Renal cortical epithelial cell (primary cell): ENCODE data around the gene METTL3. TPM values are rescaled to one million over a fixed set of nuclear protein-coding genes. Genes with fewer than 3 reads are reported as not detected.
A peak's percentile ranks its signal among the peaks of the same experiment; 100 is the strongest.

Experiments used
- DNase-seq: peaks from one replicate; pipeline ENCODE4 v3.0.0-alpha.2; 2011; ENCODE audit warnings: low read depth
- total RNA-seq: library from RNA; depleted of rRNA; stranded (reverse); fragments of >200 nt; gene quantifications from 2 replicates; pipeline ENCODE4 v1.2.3, GENCODE V29; 2014

Gene METTL3
- total RNA-seq, 1 donor from 2014 or later, result 51.3 TPM

DNA sequence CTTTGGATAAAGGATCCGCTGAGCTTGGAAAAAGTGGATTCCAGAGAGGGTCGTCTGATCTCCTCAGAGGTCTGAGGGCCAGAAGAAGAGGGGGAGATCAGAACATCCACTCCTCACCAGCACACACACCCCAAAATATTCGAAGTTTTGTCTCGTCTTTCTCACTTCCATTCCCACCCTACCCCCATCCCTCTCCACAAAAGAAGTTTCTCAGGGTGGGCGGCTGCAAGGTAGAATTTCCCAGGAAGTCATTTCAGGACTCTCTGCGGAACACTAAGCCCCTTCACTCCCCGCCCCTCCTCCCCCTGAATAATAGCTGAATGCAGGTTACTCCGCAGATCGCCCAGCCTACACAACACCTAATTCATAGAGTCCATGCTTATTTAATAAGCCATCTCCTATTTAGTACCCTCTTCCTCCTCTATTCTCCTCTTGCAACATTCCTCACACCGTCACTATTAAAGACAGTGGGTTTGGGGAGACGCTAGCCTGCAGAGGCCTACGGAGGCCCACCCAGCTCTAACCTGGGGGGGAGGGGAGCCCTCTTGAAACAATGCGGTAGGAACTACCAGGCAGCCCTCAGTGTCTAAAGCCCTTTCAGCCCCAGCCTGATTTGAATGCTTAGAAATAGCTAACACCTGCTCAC lies 15.7 kb upstream of the METTL3 start:
- no peak for DNase-seq

DNA sequence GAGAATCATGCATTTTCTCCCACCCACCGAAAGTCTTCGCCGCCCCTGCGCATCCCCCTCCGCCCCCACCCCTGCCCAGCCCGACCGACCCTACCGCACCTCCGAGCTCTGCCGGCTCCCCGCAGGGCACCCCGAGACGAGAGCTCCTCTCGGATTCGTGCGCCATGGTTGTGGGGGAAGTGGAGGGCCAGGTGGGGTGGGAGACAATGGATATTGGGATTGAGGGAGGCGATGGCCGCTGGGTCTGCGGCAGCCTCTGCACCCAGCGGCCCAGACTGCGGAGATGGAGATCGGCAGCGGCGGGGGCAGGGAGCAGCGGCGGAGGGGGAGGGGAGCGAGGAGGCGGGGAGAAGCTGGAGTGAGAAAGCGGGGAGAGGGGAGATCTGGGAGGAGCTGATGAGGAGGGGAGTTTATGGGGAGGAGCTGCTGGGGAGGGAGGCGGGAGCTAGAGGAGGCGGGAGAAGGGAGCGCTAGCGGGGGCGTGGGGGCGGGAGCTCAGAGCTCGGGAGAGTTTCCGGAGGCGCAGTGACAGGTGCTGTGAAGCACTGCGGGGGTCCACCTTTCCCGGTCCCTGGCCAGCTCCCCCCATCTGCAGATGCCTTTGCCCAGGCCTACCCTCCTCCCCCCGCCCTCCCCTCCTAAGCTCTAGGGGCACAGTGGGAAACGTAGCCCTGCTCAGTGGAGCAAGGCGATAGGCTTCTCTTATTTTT lies 15.0 kb upstream of the METTL3 start, which contains the start of gene SALL2:
Gene SALL2, minus strand, starts transcription at position 385 of the 710 bp plus-strand sequence. Its CDS starts 219 bp downstream, at position 166.
- peak; percentile 69 for DNase-seq

DNA sequence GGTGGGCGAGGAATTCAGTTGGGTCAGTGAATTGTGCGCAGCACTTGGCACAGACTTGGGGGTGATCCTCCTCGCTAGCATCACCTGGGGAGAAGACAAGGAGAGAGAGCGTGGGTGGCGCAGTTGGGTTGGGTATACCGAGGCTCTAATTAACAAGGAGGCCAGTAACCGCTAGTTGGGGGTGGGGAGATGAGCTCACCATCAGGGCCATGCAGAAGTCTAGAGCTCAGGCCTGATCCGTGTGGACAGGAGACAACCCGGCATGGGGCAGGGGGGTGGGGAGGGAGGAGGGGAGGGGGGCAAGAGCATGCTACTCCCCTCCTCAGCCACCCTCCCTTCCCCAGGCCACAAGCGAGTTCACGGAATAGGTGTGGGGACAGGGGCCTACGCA lies 14.4 kb upstream of the METTL3 start:
- peak; percentile 14 for DNase-seq

DNA sequence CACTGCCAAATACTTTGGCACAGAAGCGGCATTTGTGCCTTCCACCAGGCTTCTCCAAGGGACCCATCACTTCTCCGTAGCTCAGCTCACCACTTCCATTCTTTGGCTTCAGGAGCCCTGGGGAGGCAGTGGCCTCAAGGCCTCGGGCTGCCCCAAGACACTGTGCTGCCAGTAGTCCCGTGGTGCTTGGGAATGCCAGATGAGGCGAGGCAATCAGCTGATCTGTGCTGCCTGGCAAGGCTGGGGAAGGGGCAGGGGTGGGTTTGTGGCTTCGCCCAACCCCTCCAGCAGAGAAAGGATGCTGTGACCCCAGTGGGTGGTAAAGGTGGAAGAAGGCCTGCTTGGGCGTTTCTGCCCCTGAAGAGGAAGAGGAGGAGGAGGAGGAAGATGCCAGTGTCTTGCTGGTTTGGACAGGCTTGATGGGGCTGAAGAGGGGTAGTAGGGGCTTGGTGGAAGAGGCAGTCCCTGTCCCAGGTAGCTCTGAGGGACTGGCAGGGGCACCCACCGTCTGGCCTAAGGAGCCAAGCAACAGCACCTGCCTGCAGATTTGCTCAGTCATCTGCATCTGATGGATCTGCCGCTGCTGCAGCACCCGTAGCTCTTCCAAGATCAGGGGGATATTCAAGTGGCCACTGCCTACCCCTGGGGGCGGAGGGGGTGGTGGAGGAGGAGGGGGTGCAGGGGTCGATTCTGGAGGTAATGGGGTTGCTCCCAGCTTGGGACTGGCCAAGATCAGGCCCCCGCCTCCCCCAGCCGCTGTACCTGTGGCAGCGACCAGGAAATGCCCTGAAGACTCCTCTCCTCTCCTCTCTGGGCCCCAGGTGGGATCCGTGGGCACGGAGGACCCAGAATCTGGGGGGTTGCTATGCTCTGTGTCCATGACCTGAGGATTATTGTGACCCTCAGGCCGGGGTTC lies 13.7 kb upstream of the METTL3 start:
- no peak for DNase-seq

DNA sequence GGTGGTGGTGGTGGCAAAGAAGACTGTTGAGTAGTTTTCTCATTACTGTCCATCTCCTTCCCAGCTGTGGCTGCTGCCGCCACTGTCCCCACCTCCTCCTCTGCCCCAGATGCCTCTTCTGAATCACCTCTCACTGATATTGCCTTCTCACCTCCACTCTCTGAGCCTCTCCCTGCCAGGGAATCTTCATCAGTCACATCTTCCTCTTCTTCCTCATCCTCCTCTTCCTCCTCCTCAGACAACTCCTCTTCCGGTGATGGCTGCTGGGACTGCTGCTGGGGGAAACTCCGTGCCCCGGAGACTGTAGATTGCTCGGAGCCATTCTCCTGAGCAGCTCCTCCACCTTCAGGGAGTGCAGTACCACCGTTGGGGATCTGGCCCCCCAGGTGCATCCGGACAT lies 12.1 kb upstream of the METTL3 start:
- no peak for DNase-seq

DNA sequence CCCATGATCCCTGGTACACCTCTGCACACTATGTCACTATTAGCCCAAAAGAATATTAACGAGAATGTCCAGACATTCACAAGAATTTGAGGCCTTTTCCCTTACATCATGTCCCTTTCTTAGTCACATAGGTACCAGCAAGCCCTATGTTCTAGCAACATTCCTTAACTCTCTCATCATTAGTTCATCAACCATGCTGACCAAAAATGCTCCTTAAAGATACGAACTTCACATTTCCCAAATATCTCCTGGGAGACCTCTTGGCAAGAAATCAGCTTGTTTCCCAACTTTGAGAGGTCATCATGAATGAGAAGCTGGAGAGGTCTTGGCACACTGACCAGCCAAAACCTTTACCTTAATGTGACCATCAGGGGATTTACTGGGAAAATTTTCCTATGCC lies 10.4 kb upstream of the METTL3 start:
- peak; percentile 65 for DNase-seq

DNA sequence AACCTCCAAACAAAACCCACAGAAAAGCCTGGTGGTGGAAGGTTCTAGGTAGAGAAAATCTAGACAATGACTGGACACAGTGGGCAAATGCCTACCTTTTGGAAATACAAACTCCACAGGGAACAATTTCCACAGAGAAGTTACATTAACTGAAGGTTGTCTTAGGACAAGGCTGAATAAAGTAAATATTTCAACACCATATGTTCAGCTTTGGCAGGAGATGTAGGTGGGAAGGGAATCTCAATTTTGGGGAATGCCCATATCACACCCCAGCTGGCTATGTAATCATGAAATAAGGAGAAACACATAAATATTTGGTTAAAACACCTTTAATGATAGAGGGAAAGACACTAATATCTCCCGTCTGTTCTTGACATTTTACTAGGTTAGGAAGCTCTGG lies 9.6 kb upstream of the METTL3 start:
- no peak for DNase-seq

DNA sequence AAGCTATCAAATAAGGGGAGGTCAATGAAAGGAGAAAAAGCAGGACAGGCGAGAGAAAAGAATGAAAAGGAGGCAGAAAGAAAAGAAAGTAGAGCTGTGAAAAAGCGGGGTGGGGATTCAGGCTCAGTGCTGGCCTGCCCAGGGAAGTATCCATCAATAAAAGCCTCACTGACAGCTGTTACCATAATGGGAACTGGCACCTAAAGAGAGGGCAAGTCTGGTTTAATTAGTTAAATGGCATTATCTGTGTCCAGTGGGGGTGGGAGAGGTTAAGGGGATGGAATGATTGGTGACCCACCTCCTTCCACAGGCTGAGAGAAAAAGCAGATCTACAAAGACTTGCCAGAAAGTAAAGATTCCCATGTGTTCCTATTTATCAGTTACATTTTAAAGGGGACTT lies 7.6 kb upstream of the METTL3 start:
- DNase-seq, result no peak

DNA sequence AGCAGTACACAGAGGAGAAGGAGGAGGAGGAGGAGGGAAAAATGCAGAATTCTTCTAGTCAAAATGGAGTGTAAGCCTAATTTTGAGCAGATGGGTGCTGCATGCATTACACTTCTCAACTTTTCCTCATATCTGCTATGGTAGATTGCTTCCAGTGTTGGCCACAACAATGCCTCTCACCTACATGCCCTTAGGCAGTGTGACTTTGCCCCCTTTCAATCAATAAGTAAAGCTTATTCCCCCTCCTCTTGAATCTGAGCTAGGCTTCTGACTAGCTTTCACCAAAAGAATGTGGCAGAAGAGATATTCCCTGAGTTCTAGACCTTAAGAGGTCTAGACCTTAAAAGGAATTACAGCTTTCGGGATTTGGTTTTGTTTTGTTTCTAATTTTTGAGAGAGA lies 3.2 kb upstream of the METTL3 start:
- DNase-seq, result no peak

DNA sequence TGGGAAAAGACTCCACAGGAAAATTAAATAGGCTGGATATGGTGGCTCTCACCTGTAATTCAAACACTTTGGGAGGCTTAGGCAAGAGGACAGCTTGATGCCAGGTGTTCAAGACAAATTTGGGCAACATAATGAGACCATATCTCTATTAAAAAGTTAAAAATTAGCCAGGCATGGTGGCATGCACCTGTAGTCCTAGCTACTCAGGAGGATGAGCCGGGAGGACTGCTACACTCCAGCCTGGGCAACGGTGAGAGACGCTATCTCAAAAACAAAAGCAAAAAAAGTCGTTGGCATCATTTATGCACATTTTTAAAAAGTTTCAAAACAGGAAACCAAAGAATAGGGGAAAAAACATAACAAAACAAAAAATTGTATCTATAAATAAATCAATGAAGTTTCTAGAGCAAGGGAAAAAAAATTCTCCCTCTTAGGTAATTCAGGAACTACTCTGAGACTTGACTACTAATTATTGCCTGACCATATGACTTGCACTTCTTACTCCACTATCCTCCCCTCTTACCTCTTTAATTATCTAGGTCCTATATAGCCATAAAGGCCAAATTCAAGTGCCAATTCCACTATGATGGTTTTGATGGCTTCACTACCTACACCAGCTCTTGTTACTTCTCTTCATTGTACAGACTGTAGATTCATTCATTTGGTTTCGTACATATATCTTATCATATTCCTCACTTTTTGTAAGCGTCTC lies 1.6 kb downstream of the METTL3 start:
- DNase-seq, result no peak

DNA sequence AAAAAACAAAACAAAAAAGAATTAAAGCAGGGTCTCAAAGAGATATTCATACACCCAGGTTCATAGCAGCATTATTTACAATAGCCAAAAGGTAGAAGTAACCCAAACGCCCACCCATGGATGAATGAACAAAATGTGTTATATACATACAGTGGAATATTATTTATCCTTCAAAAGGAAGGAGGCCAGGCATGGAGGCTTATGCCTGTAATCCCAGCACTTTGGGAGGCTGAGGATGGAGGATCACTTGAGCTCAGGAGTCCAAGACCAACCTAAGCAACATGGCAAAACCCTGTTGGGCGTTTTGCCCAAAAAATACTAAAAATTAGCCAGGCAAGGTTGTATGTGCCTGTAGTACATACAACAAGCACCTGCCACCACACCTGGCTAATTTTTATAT lies 4.6 kb downstream of the METTL3 start:
- no peak for DNase-seq

DNA sequence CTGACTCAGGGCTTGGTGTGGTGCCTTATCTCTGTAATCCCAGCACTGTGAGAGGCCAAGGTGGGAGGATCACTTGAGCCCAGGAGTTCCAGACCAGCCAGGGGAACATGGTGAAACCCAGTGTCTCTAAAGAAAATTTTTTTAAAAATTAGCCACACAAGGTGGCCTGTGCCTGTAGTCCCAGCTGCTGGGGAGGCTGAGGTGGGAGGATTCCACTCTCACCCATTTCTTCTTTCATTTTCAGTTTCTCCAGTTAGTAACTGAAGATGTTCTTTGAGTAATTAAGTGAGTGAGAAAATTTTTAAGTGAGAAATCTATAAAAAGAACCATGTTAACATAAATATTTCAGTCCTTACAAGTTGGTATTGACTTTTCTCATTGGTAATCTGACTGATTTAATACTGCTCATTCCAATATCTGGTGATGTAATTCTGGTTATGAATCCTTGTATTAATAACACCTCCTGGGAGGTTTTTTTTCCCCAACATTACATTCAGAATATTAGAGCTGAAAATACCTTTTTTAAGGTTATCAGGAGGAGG lies 6.1 kb downstream of the METTL3 start:
- no peak for DNase-seq

DNA sequence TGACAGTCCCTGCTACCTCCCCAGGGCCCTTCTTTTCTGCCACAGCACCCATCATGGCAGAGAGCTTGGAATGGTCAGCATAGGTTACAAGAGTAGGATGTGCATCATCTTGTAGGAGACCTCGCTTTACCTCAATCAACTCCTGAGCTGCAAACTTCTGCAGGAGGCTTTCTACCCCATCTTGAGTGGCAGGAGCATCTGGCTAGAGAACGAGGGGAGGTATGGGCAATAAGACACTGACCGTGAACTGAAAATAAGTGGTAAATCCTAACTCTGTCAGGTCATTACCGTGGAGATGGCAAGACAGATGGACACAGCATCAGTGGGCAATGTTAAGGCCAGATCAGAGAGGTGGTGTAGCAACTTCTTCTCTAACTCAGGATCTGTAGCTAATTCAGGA lies 7.8 kb downstream of the METTL3 start:
- no peak for DNase-seq

DNA sequence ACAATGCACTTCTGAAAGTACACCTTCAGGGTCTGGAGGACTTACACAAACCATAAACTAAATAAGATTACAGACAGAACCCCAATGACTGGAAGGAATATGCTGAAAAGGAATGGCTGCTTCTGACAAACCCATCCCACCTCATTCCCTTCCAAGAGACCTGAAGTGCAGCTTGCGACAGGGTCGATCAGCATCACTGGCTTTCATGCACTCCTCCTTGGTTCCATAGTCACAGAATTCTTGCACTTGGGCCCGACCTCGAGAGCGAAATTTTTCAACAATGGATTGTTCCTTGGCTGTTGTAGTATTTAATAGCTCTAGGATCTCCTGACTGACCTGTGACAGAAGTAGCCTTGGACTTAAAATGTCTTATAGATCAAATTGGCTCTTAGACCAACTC lies 9.6 kb downstream of the METTL3 start:
- no peak for DNase-seq

DNA sequence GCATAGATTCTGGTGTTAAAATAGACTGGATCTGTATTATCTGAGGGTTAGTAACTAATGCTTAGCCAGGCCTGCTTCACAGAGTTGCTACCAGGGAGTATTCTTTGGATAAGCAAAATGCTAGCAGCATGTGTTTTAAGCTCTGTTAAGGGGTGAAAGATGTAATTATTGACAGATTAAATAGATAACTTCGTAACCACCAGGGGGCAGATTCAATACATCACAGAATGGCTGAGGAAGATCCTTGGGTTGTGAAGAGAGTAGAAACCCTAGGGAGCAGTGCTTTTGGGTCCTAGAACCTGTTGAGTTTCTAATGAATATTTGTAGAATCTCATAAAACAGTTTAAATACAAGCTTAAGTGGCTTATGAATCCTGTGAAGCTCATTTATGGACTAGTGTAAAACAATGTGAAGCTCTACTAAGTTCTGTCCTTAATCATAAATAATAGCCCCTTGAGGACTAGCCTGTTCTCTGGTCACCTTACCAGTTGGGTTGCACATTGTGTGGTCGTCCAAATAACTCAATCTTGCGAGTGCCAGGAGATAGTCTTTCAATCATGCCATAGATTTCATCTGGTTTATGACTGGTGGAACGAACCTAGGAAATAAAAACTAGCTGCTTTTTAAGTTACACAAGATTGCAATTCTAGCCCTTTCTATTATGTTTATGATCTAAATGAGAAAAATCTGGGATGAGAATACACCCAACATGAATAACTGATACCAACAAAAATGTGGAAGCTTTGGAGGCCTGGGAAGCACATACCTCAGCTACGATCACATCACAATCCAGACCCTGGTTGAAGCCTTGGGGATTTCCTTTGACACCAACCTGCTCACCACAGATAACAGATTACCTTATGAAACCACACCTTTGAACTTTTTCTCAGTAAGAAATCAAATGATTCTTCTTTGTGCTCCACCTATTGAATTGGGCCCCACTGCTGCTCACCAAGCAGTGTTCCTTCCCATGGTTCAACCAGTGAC lies 12.3 kb downstream of the METTL3 start:
- peak; percentile 65 for DNase-seq

DNA sequence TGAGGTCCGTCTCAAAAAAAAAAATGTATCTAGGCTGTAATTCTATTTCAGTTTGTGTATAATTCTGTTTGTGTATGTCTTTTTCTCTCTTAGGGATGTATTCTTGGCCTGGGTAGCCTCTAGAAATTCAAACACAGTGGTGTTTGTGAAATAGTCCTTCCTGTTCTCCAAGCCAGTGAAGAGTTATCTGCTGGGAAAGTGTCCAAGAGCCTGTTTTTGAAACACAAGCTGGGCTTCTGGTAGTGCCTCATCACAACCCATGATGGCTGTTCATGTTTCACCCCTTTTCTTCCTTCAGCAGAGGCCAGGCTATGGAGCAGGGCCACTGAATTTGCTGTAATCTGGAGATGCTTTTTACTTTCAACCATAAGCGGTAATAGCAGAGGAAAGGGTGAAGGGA lies 14.7 kb downstream of the METTL3 start:
- DNase-seq, result no peak

DNA sequence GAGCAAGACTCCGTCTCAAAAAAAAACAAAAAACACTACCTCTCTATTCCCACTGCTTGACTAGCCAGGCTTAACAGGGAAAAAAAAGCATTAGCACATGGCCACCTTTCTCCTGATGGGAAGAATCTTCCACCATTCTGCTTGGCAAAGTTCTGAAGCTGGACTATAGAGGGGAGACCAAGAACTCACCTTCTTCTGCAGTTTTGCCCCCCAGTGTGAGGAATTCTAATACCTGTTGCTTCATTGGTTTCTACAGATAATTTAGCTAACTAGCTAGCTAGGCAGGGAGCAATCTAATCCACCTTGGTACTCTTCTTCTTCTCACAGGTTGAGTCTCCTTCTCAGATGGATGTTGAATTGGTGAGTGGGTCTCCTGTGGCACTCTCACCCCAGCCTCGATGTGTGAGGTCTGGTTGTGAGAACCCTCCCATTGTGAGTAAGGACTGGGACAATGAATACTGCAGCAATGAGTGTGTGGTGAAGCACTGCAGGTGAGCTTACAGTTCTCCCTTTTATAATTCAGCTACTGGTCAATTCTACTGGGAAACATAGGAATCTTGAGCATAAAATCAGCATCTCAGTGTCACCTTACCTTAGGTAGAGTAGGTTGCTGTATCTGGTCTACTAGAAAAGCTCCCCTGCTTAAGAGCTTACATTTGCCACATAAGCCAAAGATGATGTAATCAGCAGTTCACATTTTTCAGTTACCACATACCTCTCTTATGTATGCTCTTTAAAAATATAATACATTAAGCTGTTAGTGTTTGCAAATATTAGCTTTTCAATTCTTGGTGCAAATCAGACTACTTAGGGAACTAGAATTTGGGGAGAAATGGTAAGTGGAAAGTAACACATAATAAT lies 16.0 kb downstream of the METTL3 start:
- DNase-seq, result no peak

DNA sequence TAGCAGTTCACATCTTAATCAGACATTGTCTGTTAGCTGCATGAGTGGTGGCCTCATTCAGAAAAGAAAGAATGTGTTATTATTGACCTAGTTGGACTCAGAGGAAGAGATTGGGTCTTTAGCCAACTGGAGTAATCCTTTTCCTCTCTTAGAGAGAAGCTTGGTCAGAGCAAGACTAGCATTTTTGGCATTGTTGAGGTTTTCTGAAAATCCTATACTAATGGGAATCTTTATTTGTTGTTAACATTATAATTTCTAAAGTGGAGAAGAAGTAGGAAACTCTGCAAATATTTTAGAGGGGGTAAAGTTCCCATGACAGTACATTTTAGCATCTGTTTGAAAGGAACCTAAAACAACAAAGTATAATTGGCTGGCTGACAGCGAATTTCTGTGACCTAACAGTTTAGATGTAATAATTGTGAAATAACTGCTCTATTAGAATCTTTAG lies 24.5 kb downstream of the METTL3 start:
- DNase-seq, result peak; percentile 42

DNA sequence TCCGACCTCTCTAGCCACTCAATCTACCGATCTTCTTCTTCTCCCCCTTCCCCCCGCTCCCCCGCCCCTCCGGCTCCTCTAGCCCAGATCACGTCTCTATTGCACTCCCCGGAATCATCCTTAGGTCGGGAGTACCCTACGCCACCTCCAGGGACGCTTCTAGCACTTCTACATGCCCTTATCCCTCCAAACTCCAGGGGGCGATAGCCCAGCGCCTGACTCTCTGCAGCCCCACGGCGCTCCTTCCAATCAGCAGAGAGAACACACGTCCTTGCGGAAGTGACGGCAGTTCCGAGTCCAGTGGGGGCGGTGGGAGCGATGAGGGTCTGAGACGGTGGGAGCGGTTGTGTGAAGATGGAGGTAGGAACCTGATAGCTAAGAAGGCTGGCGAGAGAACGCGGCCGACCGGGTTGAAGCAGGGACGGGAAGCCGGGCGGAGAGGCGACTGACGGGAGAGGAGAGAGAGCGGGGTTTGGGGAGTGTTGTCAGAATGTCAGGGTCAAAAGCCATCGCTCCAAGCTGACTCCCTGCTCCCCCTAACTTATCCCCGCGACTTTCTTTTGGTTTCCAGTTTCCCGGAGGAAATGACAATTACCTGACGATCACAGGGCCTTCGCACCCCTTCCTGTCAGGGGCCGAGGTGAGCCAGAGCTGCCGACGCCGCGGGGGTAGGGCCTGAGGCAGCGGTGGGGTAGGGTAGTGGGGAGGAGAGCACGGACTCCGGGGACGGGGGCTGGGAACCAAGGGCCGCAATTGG lies 34.0 kb downstream of the METTL3 start, which contains the start of the genes RAB2B and TOX4:
Gene RAB2B, minus strand, starts transcription at position 35 of the 757 bp plus-strand sequence. CDS start 87 bp downstream, outside the sequence.
Gene TOX4, plus strand, starts transcription at position 271 of the 757 bp plus-strand sequence. Its CDS starts 84 bp downstream, at position 355.
- peak; percentile 97 for DNase-seq
